Stomach (tissue), 9 donors: Measurements from ENCODE around the gene FAM124A. TPM values are rescaled to one million over a fixed set of nuclear protein-coding genes. Genes with fewer than 3 reads are reported as not detected.

Experiments used
- DNase-seq, 2 donors: peaks; one replicate each; pipeline versions ENCODE4 v3.0.0 to v3.0.0-alpha.2; 2013 to 2019
- H3K27ac ChIP-seq, 5 donors: fragments of 200-600 bp in 4 of 5; sonication (generic) in 4 of 5; one replicate each; pipeline ENCODE4 v1.5.1; 2013 to 2019; ENCODE audit warnings: mild to moderate bottlenecking in 1 of 5, moderate library complexity in 1 of 5
- H3K27me3 ChIP-seq, 3 donors: fragments of 200-600 bp; sonication (generic); one replicate each; pipeline ENCODE4 v1.5.1; 2017 to 2019; ENCODE audit warnings: mixed run types in 1 of 3
- H3K36me3 ChIP-seq, 4 donors: fragments of 200-600 bp; sonication (generic); 1 replicate in 3 of 4; 2 replicates in 1 of 4; pipeline ENCODE4 v1.5.1; 2016 to 2019
- H3K4me1 ChIP-seq, 4 donors: fragments of 200-600 bp; sonication (generic); one replicate each; pipeline ENCODE4 v1.5.1; 2016 to 2019
- H3K4me3 ChIP-seq, 4 donors: fragments of 200-600 bp; sonication (generic) in 3 of 4; one replicate each; pipeline ENCODE4 v1.5.1; 2016 to 2019; ENCODE audit warnings: mild to moderate bottlenecking in 1 of 4
- H3K9me3 ChIP-seq, 4 donors: fragments of 200-600 bp; sonication (generic); one replicate each; pipeline ENCODE4 v1.5.1; 2016 to 2019
- CTCF ChIP-seq, 7 experiments: fragments of 450-650 bp in 4 of 7; fragments of 200-600 bp in 3 of 7; sonication (generic) in 3 of 7; IDR thresholded peaks; one replicate each; pipeline ENCODE4 v1.5.1; 2016 to 2019; ENCODE audit warnings: antibody characterized with exemption in 7 of 7, control low read depth in 2 of 7, mild to moderate bottlenecking in 1 of 7
- EP300 ChIP-seq: sonication (generic); formaldehyde crosslinking; IDR thresholded peaks from one replicate; pipeline ENCODE4 v1.6.1; 2017; ENCODE audit warnings: antibody characterized with exemption
- POLR2A ChIP-seq, 4 donors: fragments of 450-650 bp; IDR thresholded peaks; one replicate each; pipeline ENCODE4 v1.6.1; 2016; ENCODE audit warnings: antibody characterized with exemption in 4 of 4, control low read depth in 2 of 4, mild to moderate bottlenecking in 1 of 4, moderate library complexity in 1 of 4
- POLR2AphosphoS5 ChIP-seq, 3 donors: sonication (generic); formaldehyde crosslinking; IDR thresholded peaks; one replicate each; pipeline ENCODE4 v1.6.1; 2016; ENCODE audit warnings: antibody characterized with exemption in 3 of 3
- WGBS, 5 donors: extraction: QIAGEN DNeasy Blood & Tissue Kit in 3 of 5; methylation state at CpG; one replicate each; pipeline versions ENCODE4 v1.1.5 to v1.1.7; 2013 to 2018; 5-methylcytosine and 5-hydroxymethylcytosine counted together
- intact Hi-C: fragments of 100-400 bp; cut with DNase I; formaldehyde crosslinking; loops from one replicate; pipeline ENCODE4 v1.15.1; 2023; ENCODE audit warnings: low total_unique reads
- polyA plus RNA-seq, 3 donors: library from polyadenylated mRNA; stranded (reverse); fragments of 200-250 nt; gene quantifications; one replicate each; pipeline ENCODE4 v1.2.3, GENCODE V29; 2013
- total RNA-seq, 5 donors: library from RNA; depleted of rRNA; stranded (reverse); fragments of >200 nt; gene quantifications; one replicate each; pipeline versions ENCODE4 v1.1.0 to v1.2.3, GENCODE V29; 2014 to 2016
- donor health status: healthy with polysubstance abuse.
- donor health status: Bipolar disorder and iron deficiency.
- donor health status: healthy.

Gene FAM124A
- total and polyA plus RNA-seq, 8 donors: 0.46 to 21.0 (median 2.6) TPM

- peak in 1 of 2 donors; percentile 32 for DNase-seq
- 57 to 68% (median 65%) methylated on average over 5 of the region's 5 CpGs for WGBS, 5 donors
- TF ChIP-seq CTCF (IDR thresholded peaks at IDR 0.05): no peak
- TF ChIP-seq POLR2AphosphoS5 (IDR thresholded peaks at IDR 0.05): peak in 1 of 3 donors; percentile 19
- H3K27ac ChIP-seq: peak overlapping the region in 2 of 5 donors; percentile 55 to 65
- peaks cover 6 to 20% (median 14%) of the 10 kb centered on the region in 4 donors for H3K4me1 ChIP-seq
- no peak overlapping the region for H3K4me3 ChIP-seq
- intact Hi-C loops: no loop called here
- no peaks in the 10 kb centered on the region for H3K27me3 ChIP-seq
- no peaks in the 10 kb centered on the region for H3K36me3 ChIP-seq
- no peaks in the 10 kb centered on the region for H3K9me3 ChIP-seq
Measured at GRCh38 chr13:51291341-51291740, 69.1 kb downstream of the FAM124A start.

DNA sequence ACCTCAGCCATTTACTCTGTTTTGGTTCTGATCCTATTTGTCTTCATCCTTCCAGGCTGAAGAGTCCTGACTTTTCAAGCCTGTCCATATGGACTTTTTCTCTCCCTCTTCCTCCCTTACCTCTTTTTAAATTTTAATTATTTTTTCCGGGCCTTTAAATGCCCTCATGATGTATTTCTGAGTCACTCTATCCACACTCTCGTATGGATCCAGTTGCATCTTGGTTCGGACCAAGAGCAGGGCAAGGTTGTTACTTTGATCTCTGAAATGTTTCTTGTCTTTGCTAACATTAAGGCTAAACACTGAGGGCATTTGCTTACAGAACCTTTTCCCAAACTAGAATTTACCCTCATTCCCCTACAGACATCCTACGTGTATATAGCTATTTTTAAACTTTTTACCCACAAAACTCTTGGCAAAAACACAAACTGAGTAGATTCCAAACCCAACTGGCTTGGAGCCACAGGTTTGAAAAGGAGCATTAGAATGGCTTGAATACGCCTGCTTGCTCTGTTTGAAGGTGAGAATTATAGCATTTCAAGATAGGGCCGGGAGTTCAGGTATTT is 69.9 kb downstream of the FAM124A start:
- intact Hi-C loops: no loop called here
- H3K4me1 ChIP-seq: peaks cover 6 to 20% (median 13%) of the 10 kb centered on the region in 4 donors
- no peaks in the 10 kb centered on the region for H3K27me3 ChIP-seq
- DNase-seq: peak in 1 of 2 donors; percentile 44
- TF ChIP-seq EP300 (no peak), POLR2A (IDR thresholded peaks at IDR 0.05) (no peak), CTCF (IDR thresholded peaks at IDR 0.05) (no peak), POLR2AphosphoS5 (IDR thresholded peaks at IDR 0.05) (no peak)
- no peaks in the 10 kb centered on the region for H3K9me3 ChIP-seq
- H3K36me3 ChIP-seq: no peaks in the 10 kb centered on the region
- 32 to 52% (median 36%) methylated on average over 6 of the region's 6 CpGs for WGBS, 5 donors
- peak overlapping the region in 2 of 5 donors; percentile 55 to 65 for H3K27ac ChIP-seq
- H3K4me3 ChIP-seq: no peak overlapping the region

DNA sequence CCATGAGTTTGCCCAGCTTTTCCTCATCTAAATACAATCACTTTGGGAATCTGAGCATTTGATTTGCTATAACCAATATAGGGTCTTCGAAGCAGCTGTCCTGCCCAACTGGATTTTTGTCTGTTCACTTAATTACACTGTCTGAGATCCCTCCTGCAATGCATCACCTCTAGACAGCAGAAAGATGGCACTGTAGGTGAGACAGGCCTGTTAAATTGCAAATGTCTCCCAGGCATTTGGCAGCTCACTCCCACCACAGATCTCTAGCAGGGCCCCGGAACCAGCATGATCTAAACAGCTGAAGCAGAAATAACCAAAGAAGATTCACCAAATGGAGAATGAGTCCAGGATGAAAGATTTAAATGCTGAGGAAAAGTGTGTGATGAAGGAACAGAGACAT is 75.4 kb downstream of the FAM124A start:
- Histone ChIP-seq H3K4me3 (no peak overlapping the region), H3K27me3 (no peaks in the 10 kb centered on the region), H3K4me1 (peaks cover 2 to 9% (median 4%) of the 10 kb centered on the region in 4 donors), H3K9me3 (no peaks in the 10 kb centered on the region), H3K36me3 (no peaks in the 10 kb centered on the region), H3K27ac (no peak overlapping the region)
- 86 to 98% (median 89%) methylated on average over 2 of the region's 2 CpGs for WGBS, 5 donors
- DNase-seq: no peak
- no peak for TF ChIP-seq POLR2A (IDR thresholded peaks at IDR 0.05)
- TF ChIP-seq CTCF (IDR thresholded peaks at IDR 0.05): no peak
- no peak for TF ChIP-seq EP300
- no peak for TF ChIP-seq POLR2AphosphoS5 (IDR thresholded peaks at IDR 0.05)
- intact Hi-C loops: no loop called here

DNA sequence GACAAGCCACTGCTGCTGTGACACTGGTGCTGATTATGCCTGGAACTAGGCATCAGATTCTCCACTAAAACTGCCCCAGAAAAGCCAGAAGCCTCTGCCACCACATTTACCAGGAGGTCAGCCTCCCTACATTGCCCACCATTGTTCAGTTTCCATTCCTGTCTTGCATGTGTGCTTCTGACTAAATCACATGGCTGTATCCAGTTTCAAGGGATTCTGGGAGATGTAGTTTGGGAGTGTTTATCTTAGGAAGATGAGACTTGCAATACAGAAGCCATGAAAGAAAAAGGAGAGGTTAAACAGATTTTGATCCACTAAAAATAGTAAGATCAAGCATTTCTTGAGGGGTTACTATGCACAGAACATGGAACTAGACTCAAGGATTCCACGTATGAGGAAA is 76.6 kb downstream of the FAM124A start:
- Histone ChIP-seq H3K36me3 (no peaks in the 10 kb centered on the region), H3K4me1 (peaks cover 0 to 3% (median 0%) of the 10 kb centered on the region in 4 donors), H3K27ac (no peak overlapping the region), H3K9me3 (no peaks in the 10 kb centered on the region), H3K4me3 (no peak overlapping the region), H3K27me3 (no peaks in the 10 kb centered on the region)
- TF ChIP-seq POLR2AphosphoS5 (IDR thresholded peaks at IDR 0.05) (no peak), POLR2A (IDR thresholded peaks at IDR 0.05) (no peak), CTCF (IDR thresholded peaks at IDR 0.05) (no peak), EP300 (no peak)
- WGBS, 5 donors: 78 to 95% (median 85%) methylated on average over 1 of the region's 1 CpG
- intact Hi-C loops: no loop called here
- no peak for DNase-seq
